HFF-Myc (cell line): ENCODE measurements around the gene DBET.
"Not testable (repeated sequence)": the region's sequence is repeated elsewhere in the genome, so short reads cannot be mapped to it uniquely, and the experiment has no call there.

Experiments used
- DNase-seq: peaks from one replicate; pipeline ENCODE4 v3.0.0-alpha.2; 2011; ENCODE audit warnings: low read depth; ENCODE audit errors: extremely low read depth
- H3K4me3 ChIP-seq: replicated peaks from 2 replicates; pipeline ENCODE4 v1.5.1; 2011; ENCODE audit warnings: low read depth, mild to moderate bottlenecking, control low read depth, low read length
- CTCF ChIP-seq: IDR thresholded peaks from 2 replicates; pipeline ENCODE4 v1.5.1; 2012; ENCODE audit warnings: mild to moderate bottlenecking, low read depth, low read length, control low read depth; ENCODE audit errors: missing control alignments

Gene DBET

GRCh38 chr4:190019023-190019858, 45.1 kb upstream of the DBET start:
- no peak for DNase-seq
- no peak overlapping the region for H3K4me3 ChIP-seq
- TF ChIP-seq CTCF, result no peak

DNA sequence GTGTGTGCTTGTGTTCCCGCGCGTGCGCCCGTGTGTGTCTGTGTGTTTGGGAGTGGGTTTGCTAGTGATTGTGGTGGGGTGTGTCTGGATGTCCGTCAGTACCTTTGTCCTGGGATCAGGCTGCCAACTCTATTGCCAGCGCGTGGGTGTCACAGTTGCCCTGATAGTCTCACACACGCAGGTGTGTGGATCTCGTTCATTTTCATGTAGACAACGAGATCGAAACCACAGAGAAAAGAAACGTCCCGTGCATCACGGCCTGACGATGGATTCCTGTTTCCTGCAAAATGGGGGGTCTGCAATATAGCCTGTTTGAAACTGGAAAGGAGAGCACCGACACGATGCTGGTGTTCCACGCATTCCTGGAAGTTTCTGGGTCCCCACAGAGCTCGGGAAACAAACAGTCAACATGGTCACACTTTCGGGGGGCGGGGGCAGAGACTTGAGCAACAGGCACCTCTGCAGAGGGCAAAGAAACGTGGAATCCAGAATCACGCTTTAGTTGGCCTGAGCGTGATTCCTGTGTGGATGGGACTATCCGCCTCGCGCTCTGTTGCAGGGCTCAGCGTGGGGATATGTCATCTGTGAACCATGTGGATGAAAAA, 44.3 kb upstream of the DBET start:
- not testable (repeated sequence) for DNase-seq, H3K4me3 ChIP-seq

- no peak for TF ChIP-seq CTCF
- no peak for DNase-seq
- H3K4me3 ChIP-seq, result no peak overlapping the region
Observed at GRCh38 chr4:190020790-190021717, 43.2 kb upstream of the DBET start.

- H3K4me3 ChIP-seq, DNase-seq: not testable (repeated sequence)
Observed at GRCh38 chr4:190021973-190022372, 42.3 kb upstream of the DBET start.

DNA sequence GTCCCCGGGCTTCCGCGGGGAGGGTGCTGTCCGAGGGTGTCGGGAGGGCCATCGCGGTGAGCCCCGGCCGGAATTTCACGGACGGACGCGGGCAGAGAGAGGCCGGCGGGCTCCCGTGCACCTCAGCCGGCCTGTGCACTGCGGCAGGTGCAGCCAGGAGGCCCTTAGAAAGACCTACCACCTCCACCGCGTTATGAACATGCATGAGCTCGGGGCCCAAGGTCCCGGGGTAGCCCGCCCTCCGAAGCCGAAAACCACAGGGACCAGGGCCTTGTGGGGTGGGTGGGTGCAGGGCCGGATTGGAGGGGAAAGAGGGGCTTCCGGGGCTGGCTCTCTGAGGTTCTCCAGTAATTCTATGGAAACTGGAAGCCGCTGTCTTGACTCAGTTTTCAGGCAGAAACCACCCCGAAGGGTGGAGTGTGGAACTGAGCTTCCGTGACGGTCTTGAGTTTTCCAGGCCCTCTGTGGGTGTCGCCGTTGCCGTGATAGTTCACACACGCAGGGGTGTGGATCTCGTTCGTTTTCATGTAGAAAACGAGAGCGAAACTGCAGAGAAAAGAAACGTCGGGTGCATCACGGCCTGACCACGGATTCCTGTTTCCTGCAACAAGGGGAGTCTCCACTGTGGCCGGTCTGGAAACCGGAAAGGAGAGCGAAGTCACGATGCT, 41.6 kb upstream of the DBET start:
- DNase-seq, H3K4me3 ChIP-seq: not testable (repeated sequence)

DNA sequence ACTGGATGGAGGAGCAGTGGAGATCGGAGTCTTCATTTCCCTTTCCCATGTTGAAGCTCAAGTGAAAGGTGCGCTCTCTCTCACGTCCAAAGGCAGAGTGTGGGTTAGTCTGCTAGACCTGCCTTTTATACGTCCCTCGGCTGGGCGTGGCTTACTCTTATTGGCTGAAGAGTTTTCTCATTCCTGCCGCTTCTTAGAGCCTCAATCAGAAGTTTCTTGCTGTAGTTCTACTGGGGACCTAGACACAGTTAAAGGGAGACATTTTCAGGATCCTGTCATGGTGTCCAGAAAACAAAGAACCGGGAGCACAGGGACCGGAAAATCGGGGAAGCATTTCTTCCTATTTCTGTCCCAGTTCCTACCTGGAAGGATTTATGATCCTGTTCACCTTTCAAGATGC, 37.1 kb upstream of the DBET start, which contains the start of gene FRG2:
FRG2 (minus strand) TSS at position 101 of the 400 bp plus-strand sequence; CDS start at position 49, 52 bp downstream.
- not testable (repeated sequence) for H3K4me3 ChIP-seq, DNase-seq

GRCh38 chr4:190031264-190031663, 33.0 kb upstream of the DBET start:
- not testable (repeated sequence) for DNase-seq, H3K4me3 ChIP-seq

GRCh38 chr4:190037704-190038388, 26.5 kb upstream of the DBET start:
- not testable (repeated sequence) for DNase-seq, H3K4me3 ChIP-seq

GRCh38 chr4:190040873-190041272, 23.4 kb upstream of the DBET start:
- not testable (repeated sequence) for DNase-seq, H3K4me3 ChIP-seq

- not testable (repeated sequence) for DNase-seq, H3K4me3 ChIP-seq
Observed at GRCh38 chr4:190047627-190048026, 16.7 kb upstream of the DBET start.

- not testable (repeated sequence) for DNase-seq, H3K4me3 ChIP-seq
Observed at GRCh38 chr4:190049378-190050239, 14.7 kb upstream of the DBET start.

GRCh38 chr4:190058997-190059396, 5.3 kb upstream of the DBET start:
- not testable (repeated sequence) for H3K4me3 ChIP-seq, DNase-seq

GRCh38 chr4:190064805-190065204, 503 bp downstream of the DBET start:
- H3K4me3 ChIP-seq, DNase-seq: not testable (repeated sequence)

DNA sequence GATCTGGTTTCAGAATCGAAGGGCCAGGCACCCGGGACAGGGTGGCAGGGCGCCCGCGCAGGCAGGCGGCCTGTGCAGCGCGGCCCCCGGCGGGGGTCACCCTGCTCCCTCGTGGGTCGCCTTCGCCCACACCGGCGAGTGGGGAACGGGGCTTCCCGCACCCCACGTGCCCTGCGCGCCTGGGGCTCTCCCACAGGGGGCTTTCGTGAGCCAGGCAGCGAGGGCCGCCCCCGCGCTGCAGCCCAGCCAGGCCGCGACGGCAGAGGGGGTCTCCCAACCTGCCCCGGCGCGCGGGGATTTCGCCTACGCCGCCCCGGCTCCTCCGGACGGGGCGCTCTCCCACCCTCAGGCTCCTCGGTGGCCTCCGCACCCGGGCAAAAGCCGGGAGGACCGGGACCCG, 4.0 kb downstream of the DBET start:
- H3K4me3 ChIP-seq, DNase-seq: not testable (repeated sequence)
